OCI-LY7 (cell line): ENCODE measurements around the gene CTCF. TPM values are rescaled to one million over a fixed set of nuclear protein-coding genes. Genes with fewer than 3 reads are reported as not detected.

Experiments used
- BruUV-seq: library from RNA; stranded (reverse); fragments of 400-500 nt; replicated peaks from 2 replicates; lab custom pipeline; 2021; lab: Mats Ljungman, UMichigan
- CTCF ChIA-PET: fragments of 300-600 bp; sonication (Branson Sonifier 250); formaldehyde crosslinking; loops from one replicate; lab custom pipeline; 2022; ENCODE audit warnings: antibody characterized with exemption; ENCODE audit not compliant: unreplicated experiment; lab: Charles Lee
- POLR2A ChIA-PET: fragments of 300-600 bp; sonication (Branson Sonifier 250); formaldehyde crosslinking; loops from one replicate; lab custom pipeline; 2022; ENCODE audit warnings: antibody characterized with exemption; lab: Charles Lee
- DNase-seq: peaks from one replicate; pipeline ENCODE4 v3.0.0-alpha.2; 2015; ENCODE audit warnings: low spot score
- H2AFZ ChIP-seq: fragments of 200-600 bp; sonication (generic), shearing (Covaris generic); 2 replicates; pipeline ENCODE4 v1.6.1; 2014; ENCODE audit warnings: mild to moderate bottlenecking, antibody characterized with exemption, low read length, moderate library complexity
- H3K27ac ChIP-seq: fragments of 200-600 bp; sonication (generic); 2 replicates; pipeline ENCODE4 v1.5.1; 2014; ENCODE audit warnings: mixed run types, low read depth, mild to moderate bottlenecking, moderate library complexity, low read length, inconsistent platforms; ENCODE audit not compliant: poor library complexity, severe bottlenecking
- H3K36me3 ChIP-seq: fragments of 200-600 bp; sonication (generic); 2 replicates; pipeline ENCODE4 v1.6.1; 2014; ENCODE audit warnings: mild to moderate bottlenecking, antibody characterized with exemption, low read length, moderate library complexity, mixed read lengths; ENCODE audit not compliant: insufficient read depth
- H3K4me1 ChIP-seq: fragments of 200-600 bp; sonication (generic); 2 replicates; pipeline ENCODE4 v1.5.1; 2014; ENCODE audit warnings: mild to moderate bottlenecking, low read length; ENCODE audit not compliant: insufficient read depth, poor library complexity, severe bottlenecking
- H3K4me2 ChIP-seq: fragments of 200-600 bp; sonication (generic); 2 replicates; pipeline ENCODE4 v1.6.1; 2014; ENCODE audit warnings: mild to moderate bottlenecking, low read length
- H3K4me3 ChIP-seq: fragments of 200-600 bp; sonication (generic); 2 replicates; pipeline ENCODE4 v1.5.1; 2014; ENCODE audit warnings: mild to moderate bottlenecking, low read depth, low read length; ENCODE audit not compliant: poor library complexity, severe bottlenecking
- H3K79me2 ChIP-seq: fragments of 200-600 bp; sonication (generic); 2 replicates; pipeline ENCODE4 v1.6.1; 2016; ENCODE audit warnings: low read depth, mild to moderate bottlenecking, low read length, moderate library complexity, mixed read lengths; ENCODE audit not compliant: insufficient read depth
- H3K9me2 ChIP-seq: fragments of 200-600 bp; sonication (generic); 2 replicates; pipeline ENCODE4 v1.6.1; 2016; ENCODE audit warnings: mild to moderate bottlenecking, low read length, mixed read lengths; ENCODE audit not compliant: insufficient read depth
- H3K9me3 ChIP-seq: fragments of 200-600 bp; sonication (generic); 2 replicates; pipeline ENCODE4 v1.6.1; 2014; ENCODE audit warnings: mild to moderate bottlenecking, mixed run types, low read length, mixed read lengths
- H4K20me1 ChIP-seq: fragments of 200-600 bp; sonication (generic); 2 replicates; pipeline ENCODE4 v1.6.1; 2014; ENCODE audit warnings: mild to moderate bottlenecking, antibody characterized with exemption, low read length, moderate library complexity, mixed read lengths; ENCODE audit not compliant: insufficient read depth
- EZH2phosphoT487 ChIP-seq: fragments of 200-600 bp; sonication (generic); IDR thresholded peaks from 2 replicates; pipeline ENCODE4 v1.6.1; 2018; ENCODE audit warnings: low read depth, borderline replicate concordance, mild to moderate bottlenecking, mixed run types, antibody characterized with exemption, low read length, moderate library complexity, mixed read lengths
- intact Hi-C: fragments of 100-400 bp; cut with micrococcal nuclease; formaldehyde crosslinking; loops from one replicate; pipeline ENCODE4 v1.10.0; 2022; ENCODE audit not compliant: unreplicated experiment
- total RNA-seq, 2 experiments: library from RNA; depleted of rRNA in 1 of 2; stranded (reverse); fragments of >200 nt in 1 of 2; shearing (Covaris generic) in 1 of 2; gene quantifications; 2 replicates each; pipeline ENCODE4 v1.2.3, GENCODE V29; 2014 to 2022
- TF ChIP-seq, protein P1 (sequence below): fragments of 200-600 bp; sonication (generic); conservative IDR thresholded peaks from 2 replicates; pipeline ENCODE4 v1.5.1; 2014; ENCODE audit warnings: mild to moderate bottlenecking, antibody characterized with exemption, low read length, moderate library complexity, mixed read lengths

Gene CTCF
- total RNA-seq, 2 experiments from 2014 or later, result 70.6 to 83.5 TPM

- BruUV-seq, result no TSS peak
- Histone ChIP-seq H3K4me3 (peak overlapping the region; percentile 61), H3K79me2 (no peaks in the 10 kb centered on the region), H3K4me2 (peak overlapping the region; percentile 72), H3K9me3 (no peaks in the 10 kb centered on the region), H2AFZ (no peak overlapping the region), H3K4me1 (peaks cover 31% of the 10 kb centered on the region), H3K27ac (no peak overlapping the region), H3K9me2 (no peaks in the 10 kb centered on the region), H4K20me1 (no peaks in the 10 kb centered on the region), H3K36me3 (peaks cover 8% of the 10 kb centered on the region; the same call in 1 of the 2 replicates)
- intact Hi-C loops, result no loop called here
- peak; percentile 46 for DNase-seq
- ChIA-PET CTCF (no interaction called here), POLR2A (no interaction called here)
- TF ChIP-seq, protein P1, sequence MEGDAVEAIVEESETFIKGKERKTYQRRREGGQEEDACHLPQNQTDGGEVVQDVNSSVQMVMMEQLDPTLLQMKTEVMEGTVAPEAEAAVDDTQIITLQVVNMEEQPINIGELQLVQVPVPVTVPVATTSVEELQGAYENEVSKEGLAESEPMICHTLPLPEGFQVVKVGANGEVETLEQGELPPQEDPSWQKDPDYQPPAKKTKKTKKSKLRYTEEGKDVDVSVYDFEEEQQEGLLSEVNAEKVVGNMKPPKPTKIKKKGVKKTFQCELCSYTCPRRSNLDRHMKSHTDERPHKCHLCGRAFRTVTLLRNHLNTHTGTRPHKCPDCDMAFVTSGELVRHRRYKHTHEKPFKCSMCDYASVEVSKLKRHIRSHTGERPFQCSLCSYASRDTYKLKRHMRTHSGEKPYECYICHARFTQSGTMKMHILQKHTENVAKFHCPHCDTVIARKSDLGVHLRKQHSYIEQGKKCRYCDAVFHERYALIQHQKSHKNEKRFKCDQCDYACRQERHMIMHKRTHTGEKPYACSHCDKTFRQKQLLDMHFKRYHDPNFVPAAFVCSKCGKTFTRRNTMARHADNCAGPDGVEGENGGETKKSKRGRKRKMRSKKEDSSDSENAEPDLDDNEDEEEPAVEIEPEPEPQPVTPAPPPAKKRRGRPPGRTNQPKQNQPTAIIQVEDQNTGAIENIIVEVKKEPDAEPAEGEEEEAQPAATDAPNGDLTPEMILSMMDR, result no peak
- TF ChIP-seq EZH2phosphoT487, result no peak
Observed at GRCh38 chr16:67537636-67538591, 24.4 kb upstream of the CTCF start.

DNA sequence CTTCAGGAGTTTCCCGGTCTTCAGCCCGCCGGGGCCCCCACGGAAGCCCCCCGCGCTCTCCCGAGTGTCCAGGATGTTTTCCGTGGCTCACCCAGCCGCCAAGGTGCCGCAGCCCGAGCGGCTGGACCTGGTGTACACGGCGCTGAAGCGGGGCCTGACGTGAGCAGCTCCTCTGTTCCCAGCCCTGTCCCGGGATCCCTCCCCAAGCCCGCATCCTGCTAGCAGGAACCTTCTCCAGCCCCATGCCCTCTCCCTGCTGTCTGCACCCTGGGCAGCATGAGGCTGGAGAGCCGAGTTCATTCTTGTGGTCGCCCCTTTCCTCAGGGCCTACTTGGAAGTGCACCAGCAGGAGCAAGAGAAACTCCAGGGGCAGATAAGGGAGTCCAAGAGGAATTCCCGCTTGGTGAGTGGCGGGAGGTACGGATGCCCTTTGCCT, 23.6 kb upstream of the CTCF start:
- Histone ChIP-seq H4K20me1 (no peaks in the 10 kb centered on the region), H3K4me3 (no peak overlapping the region), H3K9me2 (no peaks in the 10 kb centered on the region), H3K9me3 (no peaks in the 10 kb centered on the region), H3K79me2 (no peaks in the 10 kb centered on the region), H3K27ac (no peak overlapping the region), H3K4me2 (peak overlapping the region; percentile 72), H3K4me1 (peaks cover 37% of the 10 kb centered on the region), H3K36me3 (peaks cover 8% of the 10 kb centered on the region; the same call in 1 of the 2 replicates), H2AFZ (no peak overlapping the region)
- intact Hi-C loops, result no loop called here
- POLR2A ChIA-PET, result no interaction called here
- no peak for TF ChIP-seq EZH2phosphoT487
- TF ChIP-seq, protein P1, result no peak
- CTCF ChIA-PET, result no interaction called here
- no peak for DNase-seq
- BruUV-seq, result no TSS peak
